Retinal pigment epithelial cell (primary cell): ENCODE data around the gene DSE.

Experiments used
- DNase-seq: peaks from one replicate; pipeline ENCODE4 v3.0.0-alpha.2; 2010; ENCODE audit warnings: low read depth
- H3K4me3 ChIP-seq: 2 replicates; pipeline ENCODE4 v1.5.1; 2011; ENCODE audit warnings: mild to moderate bottlenecking, low read length, control low read depth, moderate library complexity
- CTCF ChIP-seq: conservative IDR thresholded peaks from 2 replicates; pipeline ENCODE4 v1.5.1; 2011; ENCODE audit warnings: low read depth, low read length, control low read depth, inconsistent platforms

DSE gene

GRCh38 chr6:116351101-116351500 is 19.6 kb upstream of the DSE start:
- no peak for TF ChIP-seq CTCF
- no peak for DNase-seq

DNA sequence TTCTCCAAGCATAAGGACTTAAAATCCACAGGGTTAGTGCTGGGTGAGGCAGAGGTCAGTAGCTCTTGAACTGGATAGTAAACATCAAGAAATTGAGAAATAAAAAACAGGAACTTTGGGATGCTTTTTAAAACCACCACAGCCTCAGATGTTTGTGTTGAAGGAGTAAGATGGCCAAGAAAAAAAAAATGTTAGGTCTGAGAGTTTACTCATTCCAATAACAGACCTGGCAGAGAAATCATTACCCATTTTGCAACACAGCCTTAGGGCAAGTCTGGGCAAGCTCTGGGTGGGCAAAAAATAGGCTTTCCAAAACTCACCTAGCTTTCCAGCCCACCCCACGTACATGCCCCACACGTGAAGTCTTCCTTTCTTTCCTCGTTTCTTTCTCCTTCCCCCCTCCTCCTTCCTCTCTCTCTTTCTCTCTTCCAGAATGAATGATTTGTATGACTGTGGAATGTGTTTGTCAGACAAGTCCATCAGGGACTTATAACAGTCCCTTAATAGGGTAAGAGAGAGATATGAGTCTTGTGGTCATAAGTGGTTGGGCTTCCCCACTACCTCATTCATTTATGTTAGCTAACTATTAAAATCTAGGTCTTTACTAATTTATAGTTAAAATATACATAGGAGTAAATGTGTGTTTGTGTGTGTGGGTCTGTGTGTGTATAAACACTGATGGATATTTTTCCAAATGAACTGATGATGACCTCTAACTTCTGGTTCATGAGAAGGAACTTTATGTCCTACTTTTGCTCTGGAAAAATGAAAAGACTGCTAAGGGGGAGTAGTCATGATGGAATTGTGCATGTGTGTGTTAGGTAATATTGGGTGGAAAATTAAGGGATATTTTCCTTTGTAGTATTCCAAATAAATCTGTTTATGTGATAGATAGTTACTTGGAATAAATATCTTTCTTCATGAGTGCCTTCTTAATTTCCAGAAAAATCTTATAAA is 18.0 kb upstream of the DSE start:
- no peak for DNase-seq
- TF ChIP-seq CTCF = no peak
- no peak overlapping the region for H3K4me3 ChIP-seq

More at GRCh38 chr6:116351101-116351500, 19.6 kb upstream of the DSE start:
- no peak overlapping the region for H3K4me3 ChIP-seq

- DNase-seq = no peak
- TF ChIP-seq CTCF = no peak
- no peak overlapping the region for H3K4me3 ChIP-seq
These were observed 16.5 kb upstream of the DSE start for GRCh38 chr6:116354236-116354635.

DNA sequence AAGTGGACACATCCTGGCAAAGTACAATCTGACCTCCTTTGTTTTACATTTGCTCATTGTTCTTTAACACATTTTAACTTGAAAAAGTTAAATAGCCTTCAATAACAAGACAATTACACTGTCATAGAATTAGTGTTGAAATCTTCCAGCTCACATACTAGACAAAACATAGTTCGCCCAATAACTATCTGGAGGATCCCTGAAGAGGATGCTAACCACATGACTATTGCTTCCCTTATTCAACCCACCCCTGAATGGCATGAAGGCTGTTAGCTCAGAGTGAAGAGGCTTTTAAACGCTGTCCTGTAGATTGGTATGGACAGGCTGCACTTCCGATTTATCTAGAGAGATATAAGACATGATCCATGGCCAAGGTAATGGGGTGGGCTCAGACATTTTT is 15.0 kb upstream of the DSE start:
- TF ChIP-seq CTCF = no peak
- no peak for DNase-seq
- H3K4me3 ChIP-seq = no peak overlapping the region

GRCh38 chr6:116359131-116359530 is 11.6 kb upstream of the DSE start:
- no peak for TF ChIP-seq CTCF
- H3K4me3 ChIP-seq = no peak overlapping the region
- DNase-seq = no peak

GRCh38 chr6:116359835-116360234 is 10.9 kb upstream of the DSE start:
- no peak overlapping the region for H3K4me3 ChIP-seq
- DNase-seq = no peak
- TF ChIP-seq CTCF = no peak

DNA sequence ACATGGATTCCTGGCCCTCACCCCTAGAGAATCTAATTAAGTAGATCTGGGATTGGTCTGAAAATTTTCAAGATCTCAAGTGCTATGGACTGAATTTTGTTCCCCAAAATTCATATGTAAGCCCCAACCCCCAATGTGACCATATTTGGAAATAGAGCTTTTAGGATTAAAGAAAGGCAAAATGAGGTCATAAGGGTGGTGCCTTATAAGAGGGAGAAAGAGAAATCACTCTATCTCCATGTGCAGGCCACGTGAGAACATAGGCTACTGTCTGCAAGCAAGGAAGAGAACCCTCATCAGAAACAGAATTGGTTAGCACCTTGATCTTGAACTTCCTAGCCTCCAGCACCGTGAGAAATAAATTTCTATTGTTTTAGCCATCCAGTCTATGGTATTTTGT is 8.5 kb upstream of the DSE start:
- TF ChIP-seq CTCF = no peak
- no peak for DNase-seq
- no peak overlapping the region for H3K4me3 ChIP-seq
